Tongue (tissue), 2 donors: ENCODE results near the gene GADD45A. TPM values are rescaled to one million over a fixed set of nuclear protein-coding genes. Genes with fewer than 3 reads are reported as not detected.

ENCODE experiments used
- DNase-seq: peaks from one replicate; pipeline ENCODE4 v3.0.0-alpha.2; 2015
- total RNA-seq: library from RNA; depleted of rRNA; stranded (reverse); fragments of >200 nt; gene quantifications from one replicate; pipeline ENCODE4 v1.2.3, GENCODE V29; 2014

Gene GADD45A
- total RNA-seq, 1 donor from 2014 or later: 16.3 TPM

GRCh38 chr1:67689267-67690017, 4.4 kb downstream of the GADD45A start:
- no peak for DNase-seq

- no peak for DNase-seq
Observed at GRCh38 chr1:67690018-67690363, 5.0 kb downstream of the GADD45A start.

- DNase-seq: no peak
Observed at GRCh38 chr1:67690411-67690810, 5.4 kb downstream of the GADD45A start.

- no peak for DNase-seq
Observed at GRCh38 chr1:67691712-67692111, 6.7 kb downstream of the GADD45A start.

GRCh38 chr1:67695963-67696362, 11.0 kb downstream of the GADD45A start:
- DNase-seq: no peak

- no peak for DNase-seq
Observed at GRCh38 chr1:67696708-67697107, 11.7 kb downstream of the GADD45A start.

GRCh38 chr1:67700220-67700619, 15.2 kb downstream of the GADD45A start:
- no peak for DNase-seq

GRCh38 chr1:67700692-67701410, 15.8 kb downstream of the GADD45A start:
- DNase-seq: no peak

- no peak for DNase-seq
Observed at GRCh38 chr1:67701876-67702275, 16.9 kb downstream of the GADD45A start.

GRCh38 chr1:67704351-67704750, 19.4 kb downstream of the GADD45A start:
- peak; percentile 76 for DNase-seq

- peak; percentile 76 for DNase-seq
Observed at GRCh38 chr1:67705735-67706453, 20.9 kb downstream of the GADD45A start.

GRCh38 chr1:67708606-67709005, 23.6 kb downstream of the GADD45A start:
- DNase-seq: no peak

GRCh38 chr1:67710417-67710816, 25.4 kb downstream of the GADD45A start:
- DNase-seq: no peak

GRCh38 chr1:67711158-67711854, 26.3 kb downstream of the GADD45A start:
- no peak for DNase-seq

GRCh38 chr1:67711855-67712212, 26.8 kb downstream of the GADD45A start:
- DNase-seq: peak; percentile 41

GRCh38 chr1:67713057-67713846, 28.3 kb downstream of the GADD45A start:
- no peak for DNase-seq

GRCh38 chr1:67715819-67716218, 30.8 kb downstream of the GADD45A start:
- DNase-seq: no peak

- DNase-seq: no peak
Observed at GRCh38 chr1:67716800-67717199, 31.8 kb downstream of the GADD45A start.

- DNase-seq: no peak
Observed at GRCh38 chr1:67717876-67718275, 32.9 kb downstream of the GADD45A start.

- DNase-seq: no peak
Observed at GRCh38 chr1:67719329-67720196, 34.6 kb downstream of the GADD45A start.

GRCh38 chr1:67721112-67721511, 36.1 kb downstream of the GADD45A start:
- no peak for DNase-seq
